ENCODE data around the gene TRIM31.

The TRIM31 gene

GRCh38 chr6:30113003-30113759 is at the start of gene TRIM31:
Gene TRIM31 (minus strand): TSS chr6:30113090. CDS start chr6:30112805, 285 bp downstream.
- Mint-ChIP-seq H3K27ac (no peak within 1 kb of the TSS), H3K4me1 (no peaks in the 10 kb centered on the region), H3K4me3 (no peak within 1 kb of the TSS), H3K9me3 (no peaks in the 10 kb centered on the region), H3K27me3 (peaks cover 29% of the 10 kb centered on the region), H3K36me3 (no peaks in the 10 kb centered on the region)

GRCh38 chr6:30162265-30163089 is 49.6 kb upstream of the TRIM31 start:
- peaks cover 4% of the 10 kb centered on the region for H3K4me1 Mint-ChIP-seq
- no peak overlapping the region for H3K27ac Mint-ChIP-seq
- H3K27me3 Mint-ChIP-seq = no peaks in the 10 kb centered on the region
- no peaks in the 10 kb centered on the region for H3K36me3 Mint-ChIP-seq
- no peak overlapping the region for H3K4me3 Mint-ChIP-seq
- H3K9me3 Mint-ChIP-seq = no peaks in the 10 kb centered on the region

- no peaks in the 10 kb centered on the region for H3K36me3 Mint-ChIP-seq
- H3K27me3 Mint-ChIP-seq = peaks cover 2% of the 10 kb centered on the region
- no peaks in the 10 kb centered on the region for H3K9me3 Mint-ChIP-seq
- peaks cover 4% of the 10 kb centered on the region for H3K4me1 Mint-ChIP-seq
- H3K27ac Mint-ChIP-seq = no peak within 1 kb of the TSS
- H3K4me3 Mint-ChIP-seq = no peak within 1 kb of the TSS
Observed at GRCh38 chr6:30160785-30161531, 48.1 kb upstream of the TRIM31 start, which contains the start of gene TRIM10. Gene TRIM10 (minus strand): TSS chr6:30161211. CDS start chr6:30160858, 353 bp downstream.

GRCh38 chr6:30160008-30160784 is 47.3 kb upstream of the TRIM31 start:
- no peak overlapping the region for H3K4me3 Mint-ChIP-seq
- H3K27me3 Mint-ChIP-seq = peaks cover 2% of the 10 kb centered on the region
- peaks cover 4% of the 10 kb centered on the region for H3K4me1 Mint-ChIP-seq
- no peaks in the 10 kb centered on the region for H3K36me3 Mint-ChIP-seq
- H3K9me3 Mint-ChIP-seq = no peaks in the 10 kb centered on the region
- H3K27ac Mint-ChIP-seq = no peak overlapping the region

GRCh38 chr6:30158475-30159040 is 45.7 kb upstream of the TRIM31 start:
- Mint-ChIP-seq H3K36me3 (no peaks in the 10 kb centered on the region), H3K27me3 (peaks cover 4% of the 10 kb centered on the region), H3K9me3 (no peaks in the 10 kb centered on the region), H3K4me1 (peaks cover 4% of the 10 kb centered on the region), H3K4me3 (no peak overlapping the region), H3K27ac (no peak overlapping the region)

GRCh38 chr6:30157999-30158398 is 45.1 kb upstream of the TRIM31 start:
- H3K27me3 Mint-ChIP-seq = peaks cover 4% of the 10 kb centered on the region
- H3K9me3 Mint-ChIP-seq = no peaks in the 10 kb centered on the region
- H3K4me3 Mint-ChIP-seq = no peak overlapping the region
- H3K4me1 Mint-ChIP-seq = peaks cover 4% of the 10 kb centered on the region
- H3K36me3 Mint-ChIP-seq = no peaks in the 10 kb centered on the region
- H3K27ac Mint-ChIP-seq = no peak overlapping the region

GRCh38 chr6:30157581-30157980 is 44.7 kb upstream of the TRIM31 start:
- H3K9me3 Mint-ChIP-seq = no peaks in the 10 kb centered on the region
- H3K4me1 Mint-ChIP-seq = peaks cover 4% of the 10 kb centered on the region
- H3K4me3 Mint-ChIP-seq = no peak overlapping the region
- H3K36me3 Mint-ChIP-seq = no peaks in the 10 kb centered on the region
- H3K27ac Mint-ChIP-seq = no peak overlapping the region
- H3K27me3 Mint-ChIP-seq = peaks cover 4% of the 10 kb centered on the region

GRCh38 chr6:30156774-30157173 is 43.9 kb upstream of the TRIM31 start:
- peaks cover 4% of the 10 kb centered on the region for H3K27me3 Mint-ChIP-seq
- H3K4me1 Mint-ChIP-seq = no peaks in the 10 kb centered on the region
- no peak overlapping the region for H3K4me3 Mint-ChIP-seq
- H3K36me3 Mint-ChIP-seq = no peaks in the 10 kb centered on the region
- no peaks in the 10 kb centered on the region for H3K9me3 Mint-ChIP-seq
- H3K27ac Mint-ChIP-seq = no peak overlapping the region

GRCh38 chr6:30156262-30156599 is 43.3 kb upstream of the TRIM31 start:
- Mint-ChIP-seq H3K4me3 (no peak overlapping the region), H3K9me3 (no peaks in the 10 kb centered on the region), H3K36me3 (no peaks in the 10 kb centered on the region), H3K27me3 (peaks cover 4% of the 10 kb centered on the region), H3K4me1 (peaks cover 4% of the 10 kb centered on the region), H3K27ac (no peak overlapping the region)

GRCh38 chr6:30155520-30156261 is 42.8 kb upstream of the TRIM31 start:
- Mint-ChIP-seq H3K4me1 (peaks cover 4% of the 10 kb centered on the region), H3K9me3 (no peaks in the 10 kb centered on the region), H3K36me3 (no peaks in the 10 kb centered on the region), H3K27me3 (peaks cover 4% of the 10 kb centered on the region), H3K4me3 (no peak overlapping the region), H3K27ac (no peak overlapping the region)

GRCh38 chr6:30154709-30155519 is 42.0 kb upstream of the TRIM31 start:
- no peaks in the 10 kb centered on the region for H3K9me3 Mint-ChIP-seq
- H3K27me3 Mint-ChIP-seq = peaks cover 4% of the 10 kb centered on the region
- H3K4me3 Mint-ChIP-seq = no peak overlapping the region
- H3K4me1 Mint-ChIP-seq = peaks cover 4% of the 10 kb centered on the region
- no peak overlapping the region for H3K27ac Mint-ChIP-seq
- no peaks in the 10 kb centered on the region for H3K36me3 Mint-ChIP-seq

GRCh38 chr6:30154061-30154460 is 41.2 kb upstream of the TRIM31 start:
- Mint-ChIP-seq H3K36me3 (no peaks in the 10 kb centered on the region), H3K4me1 (peaks cover 4% of the 10 kb centered on the region), H3K9me3 (no peaks in the 10 kb centered on the region), H3K4me3 (no peak overlapping the region), H3K27ac (no peak overlapping the region), H3K27me3 (peaks cover 4% of the 10 kb centered on the region)

- H3K4me3 Mint-ChIP-seq = no peak overlapping the region
- no peaks in the 10 kb centered on the region for H3K36me3 Mint-ChIP-seq
- peaks cover 4% of the 10 kb centered on the region for H3K4me1 Mint-ChIP-seq
- no peaks in the 10 kb centered on the region for H3K9me3 Mint-ChIP-seq
- peaks cover 6% of the 10 kb centered on the region for H3K27me3 Mint-ChIP-seq
- no peak overlapping the region for H3K27ac Mint-ChIP-seq
Observed at GRCh38 chr6:30152910-30153610, 40.2 kb upstream of the TRIM31 start.

Data from activated naive CD4-positive, alpha-beta T cell treated with anti-CD3 and anti-CD28 coated beads, Interleukin-2, amount 50 U/mL, for 24 hours (primary cell).